Measurements from ENCODE around the gene MMP17.
"Not testable (repeated sequence)": the region's sequence is repeated elsewhere in the genome, so short reads cannot be mapped to it uniquely, and the experiment has no call there.

The MMP17 gene

GRCh38 chr12:131800594-131801135 lies 27.5 kb upstream of the MMP17 start:
- DNase-seq (ENCODE audit: low read depth) = no peak

- no peak for DNase-seq (ENCODE audit: low read depth)
These were observed 26.8 kb upstream of the MMP17 start for GRCh38 chr12:131801254-131801866.

- DNase-seq (ENCODE audit: low read depth) = no peak
These were observed 24.2 kb upstream of the MMP17 start for GRCh38 chr12:131803961-131804521.

- DNase-seq (ENCODE audit: low read depth) = no peak
These were observed 22.8 kb upstream of the MMP17 start for GRCh38 chr12:131805421-131805820.

- DNase-seq (ENCODE audit: low read depth) = no peak
These were observed 21.5 kb upstream of the MMP17 start for GRCh38 chr12:131806674-131807073.

GRCh38 chr12:131808744-131809371 lies 19.3 kb upstream of the MMP17 start:
- DNase-seq (ENCODE audit: low read depth) = no peak

GRCh38 chr12:131809476-131810254 lies 18.5 kb upstream of the MMP17 start:
- DNase-seq (ENCODE audit: low read depth) = not testable (repeated sequence)

GRCh38 chr12:131810726-131811125 lies 17.5 kb upstream of the MMP17 start:
- DNase-seq (ENCODE audit: low read depth) = no peak

- no peak for DNase-seq (ENCODE audit: low read depth)
These were observed 13.1 kb upstream of the MMP17 start for GRCh38 chr12:131815131-131815530.

- no peak for DNase-seq (ENCODE audit: low read depth)
These were observed 11.7 kb upstream of the MMP17 start for GRCh38 chr12:131816495-131816894.

- DNase-seq (ENCODE audit: low read depth) = no peak
These were observed 11.0 kb upstream of the MMP17 start for GRCh38 chr12:131817241-131817640.

GRCh38 chr12:131818821-131819585 lies 9.2 kb upstream of the MMP17 start:
- DNase-seq (ENCODE audit: low read depth) = no peak

- DNase-seq (ENCODE audit: low read depth) = no peak
These were observed 3.7 kb upstream of the MMP17 start for GRCh38 chr12:131824450-131824849.

- no peak for DNase-seq (ENCODE audit: low read depth)
These were observed 2.9 kb upstream of the MMP17 start for GRCh38 chr12:131825146-131825892.

- DNase-seq (ENCODE audit: low read depth) = no peak
These were observed 1.9 kb upstream of the MMP17 start for GRCh38 chr12:131826097-131826928.

GRCh38 chr12:131828671-131829355 lies 620 bp downstream of the MMP17 start:
- no peak for DNase-seq (ENCODE audit: low read depth)

GRCh38 chr12:131829356-131829747 lies 1.2 kb downstream of the MMP17 start:
- no peak for DNase-seq (ENCODE audit: low read depth)

GRCh38 chr12:131829791-131830334 lies 1.7 kb downstream of the MMP17 start:
- no peak for DNase-seq (ENCODE audit: low read depth)

GRCh38 chr12:131830335-131830913 lies 2.2 kb downstream of the MMP17 start:
- no peak for DNase-seq (ENCODE audit: low read depth)

Measured in stimulated activated CD8-positive, alpha-beta memory T cell treated with anti-CD3 and anti-CD28 coated beads, Interleukin-12 subunit alpha, Interleukin-12 subunit beta, amount 100 ng/mL, for 4 hours (primary cell).